ENCODE results near the gene APOH. TPM values are rescaled to one million over a fixed set of nuclear protein-coding genes. Genes with fewer than 3 reads are reported as not detected.

Gene APOH
- total RNA-seq, 1 donor from 2014 or later, result not detected

GRCh38 chr17:66250686-66251085 is 21.5 kb upstream of the APOH start:
- no peak for DNase-seq (ENCODE audit: low read depth)
- no peaks in the 10 kb centered on the region for H3K36me3 ChIP-seq (ENCODE audit: control insufficient read depth, insufficient read depth, low read length)
- H3K27me3 ChIP-seq (ENCODE audit: control insufficient read depth, insufficient read depth, low read length), result no peaks in the 10 kb centered on the region
- no peak overlapping the region for H3K4me3 ChIP-seq (ENCODE audit: low read depth, low read length)
- TF ChIP-seq CTCF (IDR thresholded peaks at IDR 0.05; ENCODE audit: insufficient read depth, low read length, poor library complexity, severe bottlenecking), result no peak

- no peak for DNase-seq (ENCODE audit: low read depth)
- Histone ChIP-seq H3K36me3 (ENCODE audit: control insufficient read depth, insufficient read depth, low read length) (no peaks in the 10 kb centered on the region), H3K4me3 (ENCODE audit: low read depth, low read length) (no peak overlapping the region), H3K27me3 (ENCODE audit: control insufficient read depth, insufficient read depth, low read length) (no peaks in the 10 kb centered on the region)
- no peak for TF ChIP-seq CTCF (IDR thresholded peaks at IDR 0.05; ENCODE audit: insufficient read depth, low read length, poor library complexity, severe bottlenecking)
Observed at GRCh38 chr17:66248285-66248684, 19.1 kb upstream of the APOH start.

- H3K27me3 ChIP-seq (ENCODE audit: control insufficient read depth, insufficient read depth, low read length), result no peaks in the 10 kb centered on the region
- no peaks in the 10 kb centered on the region for H3K36me3 ChIP-seq (ENCODE audit: control insufficient read depth, insufficient read depth, low read length)
- DNase-seq (ENCODE audit: low read depth), result no peak
- no peak overlapping the region for H3K4me3 ChIP-seq (ENCODE audit: low read depth, low read length)
- no peak for TF ChIP-seq CTCF (IDR thresholded peaks at IDR 0.05; ENCODE audit: insufficient read depth, low read length, poor library complexity, severe bottlenecking)
Observed at GRCh38 chr17:66241839-66242238, 12.6 kb upstream of the APOH start.

- no peak for TF ChIP-seq CTCF (IDR thresholded peaks at IDR 0.05; ENCODE audit: insufficient read depth, low read length, poor library complexity, severe bottlenecking)
- Histone ChIP-seq H3K36me3 (ENCODE audit: control insufficient read depth, insufficient read depth, low read length) (no peaks in the 10 kb centered on the region), H3K27me3 (ENCODE audit: control insufficient read depth, insufficient read depth, low read length) (no peaks in the 10 kb centered on the region), H3K4me3 (ENCODE audit: low read depth, low read length) (no peak overlapping the region)
- DNase-seq (ENCODE audit: low read depth), result no peak
Observed at GRCh38 chr17:66240630-66241029, 11.4 kb upstream of the APOH start.

GRCh38 chr17:66240013-66240412 is 10.8 kb upstream of the APOH start:
- no peak for DNase-seq (ENCODE audit: low read depth)
- H3K36me3 ChIP-seq (ENCODE audit: control insufficient read depth, insufficient read depth, low read length), result no peaks in the 10 kb centered on the region
- H3K4me3 ChIP-seq (ENCODE audit: low read depth, low read length), result no peak overlapping the region
- no peak for TF ChIP-seq CTCF (IDR thresholded peaks at IDR 0.05; ENCODE audit: insufficient read depth, low read length, poor library complexity, severe bottlenecking)
- no peaks in the 10 kb centered on the region for H3K27me3 ChIP-seq (ENCODE audit: control insufficient read depth, insufficient read depth, low read length)

- no peaks in the 10 kb centered on the region for H3K27me3 ChIP-seq (ENCODE audit: control insufficient read depth, insufficient read depth, low read length)
- DNase-seq (ENCODE audit: low read depth), result no peak
- H3K4me3 ChIP-seq (ENCODE audit: low read depth, low read length), result no peak overlapping the region
- H3K36me3 ChIP-seq (ENCODE audit: control insufficient read depth, insufficient read depth, low read length), result no peaks in the 10 kb centered on the region
- no peak for TF ChIP-seq CTCF (IDR thresholded peaks at IDR 0.05; ENCODE audit: insufficient read depth, low read length, poor library complexity, severe bottlenecking)
Observed at GRCh38 chr17:66235377-66235994, 6.3 kb upstream of the APOH start.

All from kidney epithelial cell (primary cell).